SU-DHL-6 (cell line): ENCODE results near the gene NANOGP8.

Source experiments
- CTCF ChIP-seq: fragments of 200-600 bp; sonication (generic); IDR thresholded peaks from one replicate; pipeline ENCODE4 v1.5.1; 2017; ENCODE audit warnings: antibody characterized with exemption, mild to moderate bottlenecking, low read length, moderate library complexity; ENCODE audit not compliant: insufficient read depth, poor library complexity, severe bottlenecking
- EZH2phosphoT487 ChIP-seq: fragments of 200-600 bp; sonication (generic), shearing (Covaris generic); conservative IDR thresholded peaks from 2 replicates; pipeline ENCODE4 v1.6.1; 2018; ENCODE audit warnings: mild to moderate bottlenecking, antibody characterized with exemption, low read length, moderate library complexity, mixed read lengths

DNA sequence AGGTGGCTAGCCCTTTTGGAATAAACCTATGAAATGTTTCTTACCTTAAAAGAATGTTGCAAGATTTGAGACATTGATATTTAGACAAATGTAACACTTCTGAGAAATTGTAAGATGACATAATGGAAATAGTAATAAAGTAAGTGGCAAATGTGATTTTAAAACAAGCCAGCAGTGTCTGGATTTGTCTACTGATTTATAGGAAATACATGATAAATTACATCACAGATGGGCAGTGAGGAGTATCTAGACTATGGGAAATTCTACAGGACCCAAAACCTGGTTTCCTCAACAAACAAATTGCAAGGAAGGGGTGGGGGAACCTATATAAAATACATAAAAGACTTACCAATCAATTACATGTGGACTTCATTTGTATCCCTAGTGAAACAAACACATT is 37.1 kb downstream of the NANOGP8 start:
- TF ChIP-seq CTCF (no peak), EZH2phosphoT487 (no peak)
